ENCODE measurements around the gene PYGL.

DNA sequence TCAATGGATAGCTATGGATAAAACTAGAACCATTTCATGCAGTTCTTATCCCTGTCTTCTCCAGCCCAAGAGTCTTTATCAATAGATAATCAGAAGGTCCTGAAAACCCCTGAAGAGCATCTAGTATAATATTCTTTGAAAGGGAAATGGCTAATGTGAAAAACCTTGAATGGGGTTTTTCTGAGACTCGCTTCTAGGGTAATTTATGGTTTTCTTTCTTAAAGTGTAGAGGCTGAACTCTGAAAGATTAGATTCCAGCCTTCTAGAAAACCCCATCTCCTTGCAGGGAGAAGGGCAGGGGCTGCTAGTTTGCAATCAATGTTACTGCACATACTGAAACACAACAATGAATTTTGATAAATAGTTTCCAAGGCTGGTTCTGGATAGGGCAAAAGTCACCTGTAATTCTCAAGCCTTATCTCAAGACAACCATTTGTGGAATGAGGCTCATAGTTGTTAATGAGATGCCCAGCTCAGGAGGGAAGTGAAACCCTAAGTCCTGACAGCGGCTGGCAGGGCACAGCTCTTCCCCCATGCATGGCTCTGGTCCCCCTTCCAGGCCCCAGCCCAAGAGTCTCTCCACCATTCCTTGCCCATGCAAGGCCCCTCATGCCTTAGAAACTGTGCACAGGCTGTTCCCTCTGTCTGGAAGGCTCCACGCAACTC is 33.7 kb upstream of the PYGL start:
- no peak for TF ChIP-seq GATA2 (IDR thresholded peaks at IDR 0.05; ENCODE audit: low read depth, low read length)
- TF ChIP-seq GATA3 (IDR thresholded peaks at IDR 0.05; ENCODE audit: low read depth, low read length) = no peak
